ENCODE results near the gene C2orf74. TPM values are rescaled to one million over a fixed set of nuclear protein-coding genes. Genes with fewer than 3 reads are reported as not detected.
A peak's percentile ranks its signal among the peaks of the same experiment; 100 is the strongest.

C2orf74 gene
- total and polyA plus RNA-seq, 12 donors, result 6.3 to 74.8 (median 31.3) TPM

DNA sequence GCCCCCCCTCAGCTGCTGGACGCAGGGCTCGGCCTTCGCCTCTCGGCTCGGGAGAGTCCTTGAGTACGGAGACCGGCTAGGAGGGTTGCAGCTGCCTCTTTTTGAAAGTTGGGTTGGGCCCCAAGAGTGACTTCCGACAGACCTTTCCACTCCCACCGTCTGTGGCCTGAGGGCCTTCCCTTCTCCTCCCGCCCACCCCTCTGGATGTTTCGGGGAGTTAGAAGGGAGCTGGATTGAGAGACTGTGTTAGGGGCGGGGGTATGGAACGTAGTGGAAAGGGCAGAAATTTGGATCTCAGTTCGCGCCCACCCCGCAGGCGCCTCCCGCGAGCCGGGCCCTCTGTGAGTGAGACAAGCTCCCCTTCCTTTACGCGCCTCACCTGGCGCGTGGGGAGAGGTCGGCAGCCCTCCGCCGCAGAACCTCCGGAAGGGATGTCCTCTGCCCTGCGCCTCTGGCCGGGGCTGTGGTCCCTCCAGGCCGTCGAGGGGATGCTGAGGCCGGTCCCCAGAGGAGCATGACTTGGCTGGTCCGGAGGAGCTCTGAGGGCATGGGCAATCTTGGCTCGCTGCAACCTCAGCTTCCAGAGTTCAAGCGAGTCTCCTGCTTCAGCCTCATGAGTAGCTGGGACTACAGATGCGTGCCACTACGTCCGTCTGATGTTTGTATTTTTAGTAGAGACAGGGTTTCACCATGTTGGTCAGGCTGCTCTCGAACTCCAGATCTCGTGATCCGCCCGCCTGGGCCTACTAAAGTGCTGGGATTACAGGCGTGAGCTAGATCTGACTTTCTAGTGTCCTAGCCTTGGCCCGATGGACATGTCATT, 15.9 kb downstream of the C2orf74 start:
- peaks cover 40 to 46% of the 10 kb centered on the region in 2 donors for H3K4me1 ChIP-seq (replicated peaks in 1 of 2)
- peak overlapping the region; percentile 74 to 100 (median 94) for H3K27ac ChIP-seq
- H3K36me3 ChIP-seq (replicated peaks in 1 of 2), result peaks cover 0 to 15% of the 10 kb centered on the region in 2 donors
- WGBS, 4 donors, result 19 to 27% (median 21%) methylated on average over 25 to 45 of the region's 45 CpGs
- DNase-seq, result peak in 4 of 7 donors; percentile 35 to 63 (median 52)
- TF ChIP-seq, protein P1, sequence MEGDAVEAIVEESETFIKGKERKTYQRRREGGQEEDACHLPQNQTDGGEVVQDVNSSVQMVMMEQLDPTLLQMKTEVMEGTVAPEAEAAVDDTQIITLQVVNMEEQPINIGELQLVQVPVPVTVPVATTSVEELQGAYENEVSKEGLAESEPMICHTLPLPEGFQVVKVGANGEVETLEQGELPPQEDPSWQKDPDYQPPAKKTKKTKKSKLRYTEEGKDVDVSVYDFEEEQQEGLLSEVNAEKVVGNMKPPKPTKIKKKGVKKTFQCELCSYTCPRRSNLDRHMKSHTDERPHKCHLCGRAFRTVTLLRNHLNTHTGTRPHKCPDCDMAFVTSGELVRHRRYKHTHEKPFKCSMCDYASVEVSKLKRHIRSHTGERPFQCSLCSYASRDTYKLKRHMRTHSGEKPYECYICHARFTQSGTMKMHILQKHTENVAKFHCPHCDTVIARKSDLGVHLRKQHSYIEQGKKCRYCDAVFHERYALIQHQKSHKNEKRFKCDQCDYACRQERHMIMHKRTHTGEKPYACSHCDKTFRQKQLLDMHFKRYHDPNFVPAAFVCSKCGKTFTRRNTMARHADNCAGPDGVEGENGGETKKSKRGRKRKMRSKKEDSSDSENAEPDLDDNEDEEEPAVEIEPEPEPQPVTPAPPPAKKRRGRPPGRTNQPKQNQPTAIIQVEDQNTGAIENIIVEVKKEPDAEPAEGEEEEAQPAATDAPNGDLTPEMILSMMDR (IDR thresholded peaks at IDR 0.05), result no peak
- peak in 1 of 2 donors; percentile 5 for TF ChIP-seq POLR2A (IDR thresholded peaks at IDR 0.05)
- no peaks in the 10 kb centered on the region for H3K9me3 ChIP-seq (replicated peaks in 1 of 3)
- peak overlapping the region; percentile 21 to 63 (median 57) for H3K4me3 ChIP-seq
- intact Hi-C loops (cut with DNase I), result no loop called here
- H3K27me3 ChIP-seq, result no peaks in the 10 kb centered on the region

DNA sequence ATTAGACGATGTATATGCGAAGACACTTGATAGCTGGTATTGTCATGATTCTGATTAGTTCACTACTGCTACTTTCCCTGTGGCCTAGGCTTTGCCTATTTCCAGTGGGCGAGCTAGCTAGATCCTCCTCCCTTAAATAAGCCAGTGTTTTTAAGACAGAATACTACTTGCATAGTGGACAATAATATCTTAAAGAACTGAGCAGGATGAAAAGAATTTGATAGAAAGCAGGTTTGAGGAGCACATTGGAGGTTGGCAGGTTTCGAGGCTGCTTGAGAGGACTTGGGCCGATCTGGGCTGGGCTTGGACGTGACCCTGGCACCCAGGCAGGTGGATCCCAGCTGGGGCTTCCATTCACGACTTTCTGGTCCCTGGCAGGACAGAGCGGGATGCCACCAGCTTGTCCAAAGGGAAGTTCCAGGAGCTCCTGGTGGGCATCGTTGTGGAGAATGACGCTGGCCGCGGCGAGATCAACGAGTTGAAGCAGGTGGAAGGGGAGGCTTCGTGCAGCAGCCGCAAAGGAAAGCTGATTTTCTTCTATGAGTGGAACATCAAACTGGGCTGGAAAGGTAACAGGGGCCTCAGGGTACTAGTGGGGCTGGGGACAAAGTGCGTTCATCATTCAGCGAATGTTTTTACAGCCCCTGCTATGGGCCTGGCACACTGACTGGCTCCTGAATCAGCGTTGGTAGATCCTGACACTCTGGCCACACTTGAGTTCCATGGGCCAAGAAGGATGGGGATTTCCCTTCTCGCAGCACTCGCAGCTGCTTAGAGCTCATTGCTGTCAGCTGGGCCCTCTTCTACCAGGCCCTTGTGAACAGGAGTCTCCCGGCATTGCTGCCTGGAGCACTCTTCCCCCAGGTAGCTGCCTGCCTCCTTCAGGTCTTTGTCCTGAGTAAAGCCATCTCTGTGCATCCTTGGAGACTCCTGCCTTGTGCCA, 16.9 kb downstream of the C2orf74 start:
- intact Hi-C loops (cut with DNase I), result no loop called here
- Histone ChIP-seq H3K36me3 (replicated peaks in 1 of 2) (peaks cover 0 to 25% of the 10 kb centered on the region in 2 donors), H3K4me3 (peak overlapping the region in 1 of 4 donors; percentile 63), H3K4me1 (replicated peaks in 1 of 2) (peaks cover 40 to 46% of the 10 kb centered on the region in 2 donors), H3K27me3 (no peaks in the 10 kb centered on the region), H3K27ac (peak overlapping the region in 3 of 5 donors; percentile 65 to 100 (median 99)), H3K9me3 (replicated peaks in 1 of 3) (no peaks in the 10 kb centered on the region)
- 89 to 94% (median 90%) methylated on average over 22 of the region's 22 CpGs for WGBS, 4 donors
- no peak for TF ChIP-seq POLR2A (IDR thresholded peaks at IDR 0.05)
- TF ChIP-seq, protein P1 (IDR thresholded peaks at IDR 0.05), result no peak
- DNase-seq, result peak in 1 of 7 donors; percentile 27

DNA sequence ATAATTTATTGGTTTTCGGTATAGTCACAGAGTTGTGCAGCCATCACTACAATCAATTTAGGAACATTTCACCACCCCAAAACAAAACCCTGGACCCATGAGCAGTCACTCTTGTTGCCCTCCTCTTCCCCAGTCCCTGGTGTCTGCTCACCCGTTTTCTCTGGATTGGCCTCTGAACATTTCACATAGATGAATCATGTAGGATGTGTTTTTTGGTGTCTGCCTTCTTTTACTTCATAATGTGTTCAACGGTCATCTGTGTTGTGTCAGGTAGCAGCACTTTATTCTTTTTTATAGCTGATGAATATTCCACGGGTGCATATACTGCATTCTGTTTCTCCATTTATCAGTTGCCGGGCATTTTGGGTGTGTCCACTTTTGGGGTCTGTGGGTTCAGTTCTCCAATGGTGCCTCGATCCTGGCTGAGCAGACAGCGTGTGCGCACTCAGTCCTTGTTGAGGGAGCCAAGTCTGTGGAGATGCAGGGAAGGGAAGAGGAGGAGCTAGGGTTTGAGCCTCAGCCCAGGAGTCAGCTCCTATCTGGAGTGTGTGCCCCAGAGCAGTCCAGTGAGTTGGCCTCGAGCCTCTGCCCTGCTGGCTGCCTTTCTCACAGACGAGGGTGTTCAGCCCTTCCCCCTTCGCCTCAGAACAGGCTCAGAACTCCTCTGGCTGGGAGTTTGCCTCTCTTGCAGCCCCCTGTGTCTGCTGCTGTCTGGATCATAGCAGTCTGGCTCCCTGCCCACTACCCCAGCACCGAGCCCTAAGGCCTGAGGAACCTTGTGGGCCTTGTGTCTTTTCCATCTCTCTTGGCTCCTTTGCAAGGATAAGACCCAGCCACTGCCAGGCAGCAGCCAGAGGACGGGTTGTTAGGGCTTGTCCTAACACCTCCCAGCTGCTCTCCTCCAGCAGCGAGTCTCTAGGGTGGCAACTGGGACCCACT, 18.0 kb downstream of the C2orf74 start:
- intact Hi-C loops (cut with DNase I), result no loop called here
- Histone ChIP-seq H3K36me3 (replicated peaks in 1 of 2) (peaks cover 0 to 36% of the 10 kb centered on the region in 2 donors), H3K4me3 (peak overlapping the region in 1 of 4 donors; percentile 43)

More for the DNA sequence above, 18.0 kb downstream of the C2orf74 start:
- Histone ChIP-seq H3K27ac (peak overlapping the region; percentile 1 to 100 (median 65)), H3K27me3 (no peaks in the 10 kb centered on the region), H3K9me3 (replicated peaks in 1 of 3) (no peaks in the 10 kb centered on the region), H3K4me1 (replicated peaks in 1 of 2) (peaks cover 40 to 46% of the 10 kb centered on the region in 2 donors)
- 32 to 40% (median 35%) methylated on average over 13 to 14 of the region's 14 CpGs for WGBS, 4 donors
- peak in 1 of 2 donors; percentile 84 for TF ChIP-seq POLR2A (IDR thresholded peaks at IDR 0.05)
- TF ChIP-seq, protein P1 (IDR thresholded peaks at IDR 0.05), result no peak
- peak; percentile 79 to 93 (median 90) for DNase-seq
